Keratinocyte (primary cell): ENCODE data around the gene MYLK4. TPM values are rescaled to one million over a fixed set of nuclear protein-coding genes. Genes with fewer than 3 reads are reported as not detected.

Experiments
- DNase-seq: peaks from one replicate; pipeline ENCODE4 v3.0.0-alpha.2; 2011; ENCODE audit warnings: low read depth, missing footprints, low spot score
- FAIRE-seq: peaks from 2 replicates; lab custom pipeline; 2011; peaks lifted over from hg19 to GRCh38; lab: Jason Lieb, UNC
- H2AFZ ChIP-seq: 2 replicates; pipeline ENCODE4 v1.6.0; 2012; ENCODE audit warnings: low read length, control low read depth, inconsistent platforms; ENCODE audit not compliant: control insufficient read depth
- H3K27ac ChIP-seq: 2 replicates; pipeline ENCODE4 v1.5.1; 2011; ENCODE audit warnings: low read length; ENCODE audit not compliant: control insufficient read depth, insufficient read depth
- H3K27me3 ChIP-seq: 3 replicates; pipeline ENCODE4 v1.6.0; 2011; ENCODE audit warnings: low read length; ENCODE audit not compliant: control insufficient read depth, insufficient read depth; ENCODE audit errors: extremely low read depth
- H3K36me3 ChIP-seq, 2 experiments: 2 replicates in 1 of 2; 3 replicates in 1 of 2; pipeline ENCODE4 v1.5.1; 2011; ENCODE audit warnings: low read length in 2 of 2, mild to moderate bottlenecking in 1 of 2; ENCODE audit not compliant: control insufficient read depth in 2 of 2, insufficient read depth in 2 of 2; ENCODE audit errors: extremely low read depth in 1 of 2
- H3K4me1 ChIP-seq: 3 replicates; pipeline ENCODE4 v1.5.1; 2011; ENCODE audit warnings: low read length; ENCODE audit not compliant: control insufficient read depth, insufficient read depth; ENCODE audit errors: extremely low read depth
- H3K4me2 ChIP-seq: 3 replicates; pipeline ENCODE4 v1.6.0; 2011; ENCODE audit warnings: low read depth, low read length; ENCODE audit not compliant: control insufficient read depth, insufficient read depth; ENCODE audit errors: extremely low read depth
- H3K4me3 ChIP-seq, 3 experiments: fragments of 200-600 bp in 1 of 3; sonication (generic) in 1 of 3; 2 replicates in 2 of 3; 3 replicates in 1 of 3; pipeline ENCODE4 v1.5.1; 2011 to 2016; ENCODE audit warnings: low read length in 3 of 3, mild to moderate bottlenecking in 3 of 3, control low read depth in 2 of 3, inconsistent platforms in 1 of 3, low read depth in 1 of 3, mixed read lengths in 1 of 3, mixed run types in 1 of 3, moderate library complexity in 1 of 3; ENCODE audit not compliant: control insufficient read depth in 2 of 3, insufficient read depth in 2 of 3; ENCODE audit errors: extremely low read depth in 1 of 3
- H3K79me2 ChIP-seq: 2 replicates; pipeline ENCODE4 v1.6.0; 2012; ENCODE audit warnings: low read length; ENCODE audit not compliant: control insufficient read depth, insufficient read depth
- H3K9ac ChIP-seq: 3 replicates; pipeline ENCODE4 v1.6.0; 2011; ENCODE audit warnings: low read length; ENCODE audit not compliant: control insufficient read depth, insufficient read depth; ENCODE audit errors: extremely low read depth
- H3K9me1 ChIP-seq: 3 replicates; pipeline ENCODE4 v1.6.0; 2011; ENCODE audit warnings: low read length; ENCODE audit not compliant: control insufficient read depth, insufficient read depth; ENCODE audit errors: extremely low read depth
- H3K9me3 ChIP-seq: 2 replicates; pipeline ENCODE4 v1.5.1; 2012; ENCODE audit warnings: low read depth, low read length; ENCODE audit not compliant: control insufficient read depth
- H4K20me1 ChIP-seq: 3 replicates; pipeline ENCODE4 v1.6.0; 2011; ENCODE audit warnings: low read length; ENCODE audit not compliant: control insufficient read depth, insufficient read depth; ENCODE audit errors: extremely low read depth
- CTCF ChIP-seq, 3 experiments: IDR thresholded peaks in 1 of 3; conservative IDR thresholded peaks in 1 of 3; optimal IDR thresholded peaks in 1 of 3; 2 replicates in 2 of 3; 3 replicates in 1 of 3; pipeline versions ENCODE3 to v1.5.1; 2011; ENCODE audit warnings: low read length in 3 of 3, mild to moderate bottlenecking in 3 of 3, moderate library complexity in 2 of 3, control low read depth in 1 of 3, inconsistent platforms in 1 of 3; ENCODE audit not compliant: insufficient read depth in 2 of 3; ENCODE audit errors: extremely low read depth in 1 of 3
- EZH2 ChIP-seq: IDR thresholded peaks from one replicate; pipeline ENCODE4 v1.6.1; 2012; ENCODE audit warnings: inconsistent platforms, mild to moderate bottlenecking, low read length, moderate library complexity
- dilution Hi-C: fragments of 300-500 bp; cut with MboI; formaldehyde crosslinking; loops from one replicate; pipeline ENCODE4 v1.7.0; 2020; ENCODE audit warnings: low sequenced_read_pairs; ENCODE audit not compliant: extremely low pct_ligation_motif_present
- polyA plus RNA-seq, 5 experiments: library from polyadenylated mRNA; depleted of rRNA in 3 of 5; stranded (reverse) in 3 of 5; stranded (forward) in 1 of 5; unstranded in 1 of 5; fragments of >200 nt; gene quantifications; 1 replicate in 1 of 5; 2 replicates in 3 of 5; 3 replicates in 1 of 5; pipeline versions ENCODE4 v1.2.1 to v1.2.3, GENCODE V29; 2011 to 2012; ENCODE audit warnings: missing spikeins in 2 of 5, low read depth in 1 of 5, low replicate concordance in 1 of 5

Gene MYLK4
- polyA plus RNA-seq, 1 donor (not counting 4 experiments of a cell fraction or from before 2014, with no cell fraction given), result 0.31 TPM

- H3K9me3 ChIP-seq, result peaks cover 2% of the 10 kb centered on the region
- DNase-seq (no peak), FAIRE-seq (no peak)
- H4K20me1 ChIP-seq, result no peaks in the 10 kb centered on the region
- no peak overlapping the region for H3K4me2 ChIP-seq
- dilution Hi-C loops, result no loop called here
- no peaks in the 10 kb centered on the region for H3K79me2 ChIP-seq
- no peaks in the 10 kb centered on the region for H3K9me1 ChIP-seq
- H3K4me3 ChIP-seq, result no peak overlapping the region
- H2AFZ ChIP-seq, result no peak overlapping the region
- H3K27me3 ChIP-seq, result no peaks in the 10 kb centered on the region
- no peak overlapping the region for H3K27ac ChIP-seq
- no peak overlapping the region for H3K9ac ChIP-seq
- no peak for TF ChIP-seq CTCF (optimal IDR thresholded peaks at IDR 0.05 in 1 of 3, IDR thresholded peaks at IDR 0.05 in 1 of 3, conservative IDR thresholded peaks at IDR 0.05 in 1 of 3; ENCODE audit: extremely low read depth in 1 of 3, insufficient read depth in 2 of 3, low read length in 3 of 3)
- no peak for TF ChIP-seq EZH2
- no peaks in the 10 kb centered on the region for H3K36me3 ChIP-seq
- H3K4me1 ChIP-seq, result peaks cover 4% of the 10 kb centered on the region
Measured at GRCh38 chr6:2666906-2667575, 83.7 kb downstream of the MYLK4 start.

DNA sequence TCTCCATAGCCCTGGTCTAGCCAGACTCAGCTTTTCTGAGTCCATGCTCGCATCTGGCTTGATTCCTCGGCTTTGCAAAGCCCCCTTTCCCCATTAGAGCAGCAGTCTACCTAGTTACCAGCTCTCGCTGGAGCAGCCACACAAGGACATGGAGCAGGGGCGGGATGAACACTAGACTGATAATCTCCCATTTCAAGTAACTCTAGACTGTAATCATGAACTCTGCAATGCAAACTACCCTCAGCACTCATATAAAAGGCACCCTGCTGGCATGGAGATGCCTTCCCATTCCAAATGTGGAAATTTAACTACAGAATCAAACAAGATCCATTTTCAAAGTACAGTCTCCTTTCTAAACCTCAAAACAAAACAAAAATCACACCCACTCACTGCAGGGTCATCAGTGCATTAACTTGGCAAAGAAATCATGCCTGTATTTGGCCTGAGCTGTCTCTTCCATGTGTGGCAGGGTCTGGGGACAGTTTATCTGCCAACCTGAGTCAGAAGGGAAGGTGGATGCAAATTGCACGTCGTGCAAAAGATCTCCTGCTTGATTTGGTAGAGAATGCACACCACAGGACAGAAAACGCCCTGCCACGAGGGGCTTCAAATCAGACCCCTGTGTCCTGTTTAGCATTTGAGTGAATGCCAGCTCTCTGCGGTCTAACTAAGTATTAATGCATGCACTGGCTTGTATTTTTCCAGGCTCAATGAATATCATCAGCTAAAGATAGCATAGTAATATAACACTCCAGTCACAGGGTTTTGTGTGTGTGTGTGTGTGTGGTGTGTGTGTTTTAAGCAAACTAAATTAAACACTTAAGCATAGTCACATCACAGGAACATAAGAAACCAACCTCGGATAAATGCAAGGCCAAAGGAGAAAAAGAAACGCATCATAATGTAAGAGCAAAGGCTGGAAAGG is 85.3 kb downstream of the MYLK4 start:
- dilution Hi-C loops, result no loop called here
- peaks cover 2% of the 10 kb centered on the region for H3K9me3 ChIP-seq
- no peak overlapping the region for H3K9ac ChIP-seq
- no peak overlapping the region for H3K4me2 ChIP-seq
- no peaks in the 10 kb centered on the region for H4K20me1 ChIP-seq
- peaks cover 4% of the 10 kb centered on the region for H3K4me1 ChIP-seq
- no peak for DNase-seq
- no peaks in the 10 kb centered on the region for H3K27me3 ChIP-seq
- H3K9me1 ChIP-seq, result no peaks in the 10 kb centered on the region
- no peak for FAIRE-seq
- H3K27ac ChIP-seq, result no peak overlapping the region
- H3K79me2 ChIP-seq, result no peaks in the 10 kb centered on the region
- H3K36me3 ChIP-seq, result no peaks in the 10 kb centered on the region
- no peak overlapping the region for H2AFZ ChIP-seq
- no peak overlapping the region for H3K4me3 ChIP-seq
- TF ChIP-seq CTCF (optimal IDR thresholded peaks at IDR 0.05 in 1 of 3, IDR thresholded peaks at IDR 0.05 in 1 of 3, conservative IDR thresholded peaks at IDR 0.05 in 1 of 3; ENCODE audit: extremely low read depth in 1 of 3, insufficient read depth in 2 of 3, low read length in 3 of 3) (no peak), EZH2 (no peak)
